Keratinocyte (primary cell): ENCODE measurements around the gene PRKAR2A. TPM values are rescaled to one million over a fixed set of nuclear protein-coding genes. Genes with fewer than 3 reads are reported as not detected.

Experiments used
- DNase-seq: peaks from one replicate; pipeline ENCODE4 v3.0.0-alpha.2; 2011; ENCODE audit warnings: low read depth, missing footprints, low spot score
- FAIRE-seq: peaks from 2 replicates; lab custom pipeline; 2011; peaks lifted over from hg19 to GRCh38; lab: Jason Lieb, UNC
- H2AFZ ChIP-seq: 2 replicates; pipeline ENCODE4 v1.6.0; 2012; ENCODE audit warnings: low read length, control low read depth, inconsistent platforms; ENCODE audit not compliant: control insufficient read depth
- H3K27ac ChIP-seq: 2 replicates; pipeline ENCODE4 v1.5.1; 2011; ENCODE audit warnings: low read length; ENCODE audit not compliant: control insufficient read depth, insufficient read depth
- H3K27me3 ChIP-seq: 3 replicates; pipeline ENCODE4 v1.6.0; 2011; ENCODE audit warnings: low read length; ENCODE audit not compliant: control insufficient read depth, insufficient read depth; ENCODE audit errors: extremely low read depth
- H3K36me3 ChIP-seq, 2 experiments: 2 replicates in 1 of 2; 3 replicates in 1 of 2; pipeline ENCODE4 v1.5.1; 2011; ENCODE audit warnings: low read length in 2 of 2, mild to moderate bottlenecking in 1 of 2; ENCODE audit not compliant: control insufficient read depth in 2 of 2, insufficient read depth in 2 of 2; ENCODE audit errors: extremely low read depth in 1 of 2
- H3K4me1 ChIP-seq: 3 replicates; pipeline ENCODE4 v1.5.1; 2011; ENCODE audit warnings: low read length; ENCODE audit not compliant: control insufficient read depth, insufficient read depth; ENCODE audit errors: extremely low read depth
- H3K4me2 ChIP-seq: 3 replicates; pipeline ENCODE4 v1.6.0; 2011; ENCODE audit warnings: low read depth, low read length; ENCODE audit not compliant: control insufficient read depth, insufficient read depth; ENCODE audit errors: extremely low read depth
- H3K4me3 ChIP-seq, 3 experiments: fragments of 200-600 bp in 1 of 3; sonication (generic) in 1 of 3; 2 replicates in 2 of 3; 3 replicates in 1 of 3; pipeline ENCODE4 v1.5.1; 2011 to 2016; ENCODE audit warnings: low read length in 3 of 3, mild to moderate bottlenecking in 3 of 3, control low read depth in 2 of 3, inconsistent platforms in 1 of 3, low read depth in 1 of 3, mixed read lengths in 1 of 3, mixed run types in 1 of 3, moderate library complexity in 1 of 3; ENCODE audit not compliant: control insufficient read depth in 2 of 3, insufficient read depth in 2 of 3; ENCODE audit errors: extremely low read depth in 1 of 3
- H3K79me2 ChIP-seq: 2 replicates; pipeline ENCODE4 v1.6.0; 2012; ENCODE audit warnings: low read length; ENCODE audit not compliant: control insufficient read depth, insufficient read depth
- H3K9ac ChIP-seq: 3 replicates; pipeline ENCODE4 v1.6.0; 2011; ENCODE audit warnings: low read length; ENCODE audit not compliant: control insufficient read depth, insufficient read depth; ENCODE audit errors: extremely low read depth
- H3K9me1 ChIP-seq: 3 replicates; pipeline ENCODE4 v1.6.0; 2011; ENCODE audit warnings: low read length; ENCODE audit not compliant: control insufficient read depth, insufficient read depth; ENCODE audit errors: extremely low read depth
- H3K9me3 ChIP-seq: 2 replicates; pipeline ENCODE4 v1.5.1; 2012; ENCODE audit warnings: low read depth, low read length; ENCODE audit not compliant: control insufficient read depth
- H4K20me1 ChIP-seq: 3 replicates; pipeline ENCODE4 v1.6.0; 2011; ENCODE audit warnings: low read length; ENCODE audit not compliant: control insufficient read depth, insufficient read depth; ENCODE audit errors: extremely low read depth
- CTCF ChIP-seq, 3 experiments: IDR thresholded peaks in 1 of 3; conservative IDR thresholded peaks in 1 of 3; optimal IDR thresholded peaks in 1 of 3; 2 replicates in 2 of 3; 3 replicates in 1 of 3; pipeline versions ENCODE3 to v1.5.1; 2011; ENCODE audit warnings: low read length in 3 of 3, mild to moderate bottlenecking in 3 of 3, moderate library complexity in 2 of 3, control low read depth in 1 of 3, inconsistent platforms in 1 of 3; ENCODE audit not compliant: insufficient read depth in 2 of 3; ENCODE audit errors: extremely low read depth in 1 of 3
- EZH2 ChIP-seq: IDR thresholded peaks from one replicate; pipeline ENCODE4 v1.6.1; 2012; ENCODE audit warnings: inconsistent platforms, mild to moderate bottlenecking, low read length, moderate library complexity
- dilution Hi-C: fragments of 300-500 bp; cut with MboI; formaldehyde crosslinking; loops from one replicate; pipeline ENCODE4 v1.7.0; 2020; ENCODE audit warnings: low sequenced_read_pairs; ENCODE audit not compliant: extremely low pct_ligation_motif_present
- polyA plus RNA-seq, 5 experiments: library from polyadenylated mRNA; depleted of rRNA in 3 of 5; stranded (reverse) in 3 of 5; stranded (forward) in 1 of 5; unstranded in 1 of 5; fragments of >200 nt; gene quantifications; 1 replicate in 1 of 5; 2 replicates in 3 of 5; 3 replicates in 1 of 5; pipeline versions ENCODE4 v1.2.1 to v1.2.3, GENCODE V29; 2011 to 2012; ENCODE audit warnings: missing spikeins in 2 of 5, low read depth in 1 of 5, low replicate concordance in 1 of 5

Gene PRKAR2A
- polyA plus RNA-seq, 1 donor (not counting 4 experiments of a cell fraction or from before 2014, with no cell fraction given): 23.2 TPM

GRCh38 chr3:48784426-48785120 lies 63.1 kb downstream of the PRKAR2A start:
- Histone ChIP-seq H3K4me1 (no peaks in the 10 kb centered on the region), H3K27ac (no peak overlapping the region), H3K9me3 (no peaks in the 10 kb centered on the region), H3K9ac (no peak overlapping the region), H3K4me2 (no peak overlapping the region), H3K36me3 (peaks cover 0 to 4% of the 10 kb centered on the region in 2 experiments), H2AFZ (no peak overlapping the region), H3K27me3 (no peaks in the 10 kb centered on the region), H3K79me2 (no peaks in the 10 kb centered on the region), H3K9me1 (no peaks in the 10 kb centered on the region), H4K20me1 (no peaks in the 10 kb centered on the region), H3K4me3 (no peak overlapping the region)
- no peak for TF ChIP-seq CTCF (optimal IDR thresholded peaks at IDR 0.05 in 1 of 3, IDR thresholded peaks at IDR 0.05 in 1 of 3, conservative IDR thresholded peaks at IDR 0.05 in 1 of 3; ENCODE audit: extremely low read depth in 1 of 3, insufficient read depth in 2 of 3, low read length in 3 of 3)
- no peak for TF ChIP-seq EZH2
- FAIRE-seq (no peak), DNase-seq (no peak)
- dilution Hi-C loops: no loop called here

GRCh38 chr3:48783304-48783703 lies 64.4 kb downstream of the PRKAR2A start:
- Histone ChIP-seq H3K9me1 (no peaks in the 10 kb centered on the region), H3K27ac (no peak overlapping the region), H3K27me3 (no peaks in the 10 kb centered on the region), H3K4me3 (no peak overlapping the region), H4K20me1 (no peaks in the 10 kb centered on the region), H3K79me2 (no peaks in the 10 kb centered on the region), H3K9me3 (no peaks in the 10 kb centered on the region), H3K36me3 (peaks cover 0 to 3% of the 10 kb centered on the region in 2 experiments), H3K9ac (no peak overlapping the region), H2AFZ (no peak overlapping the region), H3K4me2 (no peak overlapping the region), H3K4me1 (no peaks in the 10 kb centered on the region)
- dilution Hi-C loops: no loop called here
- TF ChIP-seq CTCF (optimal IDR thresholded peaks at IDR 0.05 in 1 of 3, IDR thresholded peaks at IDR 0.05 in 1 of 3, conservative IDR thresholded peaks at IDR 0.05 in 1 of 3; ENCODE audit: extremely low read depth in 1 of 3, insufficient read depth in 2 of 3, low read length in 3 of 3) (no peak), EZH2 (no peak)
- FAIRE-seq (no peak), DNase-seq (no peak)
